HG02970 (cell line): ENCODE data around the gene PRSS56.

Source experiments
- ATAC-seq: cut with Tn5 transposase; IDR thresholded peaks from one replicate; pipeline ENCODE4 v1.9.1; 2021; ENCODE audit warnings: mild to moderate bottlenecking, moderate library complexity, moderate number of reproducible peaks; ENCODE audit not compliant: unreplicated experiment, low FRiP score

PRSS56 gene

GRCh38 chr2:232498452-232498851 is 21.7 kb upstream of the PRSS56 start:
- no peak for ATAC-seq

DNA sequence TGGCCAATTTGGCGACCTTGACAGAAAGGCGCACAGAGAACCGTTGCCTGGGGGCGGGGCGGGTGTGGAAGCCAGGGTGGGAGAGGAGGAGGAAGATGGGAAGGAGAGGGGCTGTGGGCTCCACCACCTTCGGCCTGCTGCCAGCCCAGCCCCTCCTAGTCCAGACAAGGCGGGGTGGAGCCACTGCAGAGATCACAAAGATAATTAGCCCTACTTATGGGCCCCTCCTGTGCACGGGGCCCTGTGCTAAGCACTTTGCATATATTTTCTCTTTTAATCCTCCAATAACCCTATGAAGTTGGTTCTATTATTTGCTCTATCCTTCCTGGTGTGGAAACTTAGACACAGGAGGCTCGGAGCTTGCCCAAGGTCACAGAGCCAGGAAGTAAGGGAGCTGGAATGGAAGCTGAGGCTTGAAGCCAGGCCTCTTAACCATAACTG is 18.8 kb upstream of the PRSS56 start:
- ATAC-seq = no peak

- ATAC-seq = no peak
Observed at GRCh38 chr2:232501794-232502390, 18.3 kb upstream of the PRSS56 start.

DNA sequence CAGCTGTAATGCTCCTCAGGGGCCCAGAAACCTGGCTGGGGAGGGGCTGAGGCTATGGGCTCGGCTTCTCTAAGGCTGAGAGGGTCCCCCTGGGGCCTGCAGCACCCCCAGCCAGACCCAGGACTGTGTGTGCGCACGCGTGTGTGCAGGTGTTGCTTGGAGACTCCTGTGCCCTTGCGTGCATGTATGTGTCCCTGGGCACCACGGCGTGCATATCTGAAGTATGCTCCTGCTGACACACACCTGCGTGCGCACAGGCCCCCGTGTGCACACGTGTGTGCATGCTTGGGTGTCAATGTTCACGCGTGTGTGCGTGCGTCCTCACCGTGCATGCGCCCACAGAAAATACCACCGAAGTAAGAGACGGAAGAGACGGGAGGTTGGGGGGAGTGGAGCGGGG is 17.7 kb upstream of the PRSS56 start:
- ATAC-seq = no peak

DNA sequence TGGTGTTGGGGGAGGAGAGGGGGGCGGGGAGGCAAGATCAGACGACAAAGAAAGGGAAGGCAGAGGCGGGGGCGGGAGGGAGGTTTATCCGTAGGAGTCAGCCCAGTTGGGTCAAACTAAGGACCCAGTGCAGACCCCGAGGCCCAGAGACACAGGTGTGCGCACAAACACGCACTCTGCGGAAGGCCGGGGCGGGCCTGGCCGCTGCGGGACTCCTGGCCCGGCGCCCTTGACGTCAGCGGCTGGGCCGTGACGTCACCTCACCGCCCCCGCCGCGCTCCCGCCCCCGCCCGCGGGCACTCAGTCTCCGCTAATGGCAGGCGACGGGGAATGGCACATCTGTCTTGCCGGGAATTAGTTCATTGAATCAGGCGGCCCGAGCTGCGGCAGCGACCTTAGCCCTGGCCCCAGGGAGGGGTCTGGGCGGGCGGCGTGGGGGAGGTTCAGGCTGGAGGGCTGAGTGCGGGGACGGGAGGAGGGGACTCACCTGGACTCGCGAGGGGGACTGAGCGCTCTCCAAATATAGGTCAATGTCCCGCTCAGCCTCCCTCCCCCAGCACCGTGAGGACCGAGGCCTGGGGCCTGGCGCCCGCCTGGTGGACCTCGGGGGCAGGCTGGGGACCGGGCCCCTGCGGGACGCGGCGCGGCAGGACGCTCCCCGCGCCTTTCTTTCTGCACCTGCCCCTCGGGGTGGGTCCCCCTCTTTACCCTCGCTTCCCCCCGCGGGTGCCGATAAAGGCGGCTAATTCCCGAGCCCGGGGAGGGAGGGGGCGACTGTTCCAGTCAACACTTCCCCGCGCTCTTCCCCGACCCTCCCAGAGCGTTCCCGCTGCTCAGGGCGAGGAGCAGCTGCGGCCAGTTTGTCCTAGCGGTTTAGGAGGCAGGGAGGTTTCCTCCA is 17.0 kb upstream of the PRSS56 start:
- no peak for ATAC-seq

GRCh38 chr2:232503809-232504323 is 16.3 kb upstream of the PRSS56 start:
- ATAC-seq = no peak

DNA sequence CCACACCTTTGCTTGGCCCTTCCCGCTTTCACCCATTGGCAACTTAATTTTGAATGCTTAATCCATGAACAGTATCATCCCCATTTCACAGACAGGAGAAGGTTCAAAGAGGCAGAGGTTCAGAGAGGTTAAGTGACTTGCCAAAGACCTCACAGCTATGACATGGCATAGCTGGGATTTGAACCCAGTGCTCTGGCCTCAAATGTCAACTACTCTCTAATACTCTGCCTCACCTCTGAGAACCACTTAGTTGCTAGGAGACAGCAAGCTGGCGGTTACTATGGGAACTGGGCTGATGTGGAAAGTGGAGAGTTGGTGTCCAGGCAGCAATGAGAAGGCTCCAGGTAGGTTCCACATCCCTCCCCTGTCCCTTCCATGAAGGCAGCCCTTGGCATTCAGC is 15.8 kb upstream of the PRSS56 start:
- no peak for ATAC-seq

DNA sequence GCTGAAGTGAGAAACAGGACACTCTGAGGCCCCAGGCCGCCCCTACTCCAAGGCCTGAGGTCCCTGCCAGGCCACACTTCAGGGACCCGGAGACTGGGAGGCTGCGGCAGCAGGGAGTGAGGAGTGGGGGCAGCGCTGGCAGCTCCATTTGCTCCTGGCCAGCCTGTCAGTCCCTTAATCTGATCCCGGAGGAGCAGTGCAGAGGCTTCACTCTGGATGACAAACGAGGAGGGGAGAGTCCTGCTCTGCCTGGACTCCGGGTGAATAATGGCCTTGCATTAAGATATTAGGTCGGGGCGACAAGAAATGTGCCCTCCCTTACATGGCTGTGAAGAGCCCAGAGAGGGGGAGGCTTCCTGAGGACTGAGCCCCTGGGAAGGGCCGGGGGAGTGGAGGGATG is 14.3 kb upstream of the PRSS56 start:
- ATAC-seq = no peak

- ATAC-seq = no peak
Observed at GRCh38 chr2:232506709-232507108, 13.5 kb upstream of the PRSS56 start.

- ATAC-seq = no peak
Observed at GRCh38 chr2:232508251-232508650, 11.9 kb upstream of the PRSS56 start.

GRCh38 chr2:232511336-232511890 is 8.8 kb upstream of the PRSS56 start:
- ATAC-seq = no peak

DNA sequence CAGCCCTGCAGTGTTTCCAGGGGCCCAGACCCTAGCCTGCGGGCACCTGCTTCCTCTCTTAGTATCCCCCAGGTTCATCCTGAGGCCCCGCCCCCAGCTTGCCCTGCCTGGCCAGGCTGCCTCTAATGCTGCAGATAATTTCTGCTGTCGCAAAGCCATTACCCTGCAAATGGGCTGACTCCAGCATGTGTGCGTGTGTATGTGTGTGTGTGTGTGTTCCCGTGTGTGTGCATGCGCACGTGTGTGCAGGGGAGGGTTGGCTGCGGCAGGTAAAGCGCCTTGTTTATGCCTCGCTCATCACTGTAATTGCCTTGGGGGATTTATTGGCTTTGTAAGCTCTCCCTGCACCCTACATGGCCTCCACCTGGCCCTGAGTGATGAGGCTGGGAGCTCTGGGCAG is 7.6 kb upstream of the PRSS56 start:
- ATAC-seq = no peak

DNA sequence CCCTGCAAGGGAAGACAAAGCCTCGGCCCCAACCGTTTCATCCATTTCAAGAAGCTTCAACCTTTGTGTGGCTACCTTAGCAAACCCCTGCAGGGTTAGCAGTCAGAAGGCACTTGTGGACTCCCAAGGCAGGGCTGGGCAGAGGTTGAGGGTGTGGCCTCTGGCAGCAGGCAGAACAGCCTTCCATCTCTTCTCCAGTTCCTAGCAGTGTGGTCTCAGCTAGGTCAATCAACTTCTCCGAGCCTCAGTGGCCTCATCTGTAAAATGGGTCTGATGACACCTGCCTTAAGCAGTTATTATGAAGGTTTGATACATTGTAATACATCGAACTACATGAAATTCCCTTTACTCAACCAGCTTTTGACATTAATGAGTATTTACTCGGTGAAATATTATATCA is 6.8 kb upstream of the PRSS56 start:
- no peak for ATAC-seq

DNA sequence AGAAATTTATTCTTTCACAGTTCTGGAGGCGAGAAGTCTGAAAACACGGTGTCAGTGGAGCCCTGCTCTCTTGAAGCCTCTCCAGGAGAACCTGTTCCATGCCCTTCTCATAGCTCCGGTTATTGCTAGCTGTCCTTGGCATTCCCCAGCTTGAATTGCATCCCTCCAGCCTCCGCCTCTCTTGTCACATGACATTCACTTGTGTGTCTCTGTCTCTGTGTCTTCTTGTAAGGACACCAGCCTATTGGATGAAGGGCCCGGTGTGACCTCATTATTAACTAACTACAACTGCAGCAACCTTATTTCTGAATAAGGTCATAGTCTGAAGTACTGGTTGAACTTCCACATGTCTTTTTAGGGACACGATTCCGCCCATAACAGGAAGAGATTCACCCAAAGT is 4.5 kb upstream of the PRSS56 start:
- ATAC-seq = no peak

DNA sequence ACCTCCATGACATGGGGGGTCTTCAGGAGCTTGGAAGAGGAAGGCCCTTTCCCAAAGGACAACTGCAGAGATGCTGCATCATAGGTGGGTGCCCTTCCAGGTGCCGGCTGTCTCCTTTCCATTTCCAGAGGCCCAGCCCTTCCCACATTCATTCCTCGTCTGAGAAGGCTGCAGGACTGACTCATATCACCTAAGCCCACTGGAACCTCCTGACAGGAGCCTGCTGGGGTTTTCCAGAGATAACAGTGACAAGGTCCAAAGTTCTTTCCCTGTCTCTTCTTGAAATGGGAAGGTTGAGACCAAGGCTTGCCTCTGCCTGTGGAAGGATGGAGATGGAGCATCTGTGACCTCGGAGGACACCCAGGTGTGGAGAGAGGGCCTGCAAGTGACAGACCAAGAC is 3.6 kb upstream of the PRSS56 start:
- no peak for ATAC-seq

DNA sequence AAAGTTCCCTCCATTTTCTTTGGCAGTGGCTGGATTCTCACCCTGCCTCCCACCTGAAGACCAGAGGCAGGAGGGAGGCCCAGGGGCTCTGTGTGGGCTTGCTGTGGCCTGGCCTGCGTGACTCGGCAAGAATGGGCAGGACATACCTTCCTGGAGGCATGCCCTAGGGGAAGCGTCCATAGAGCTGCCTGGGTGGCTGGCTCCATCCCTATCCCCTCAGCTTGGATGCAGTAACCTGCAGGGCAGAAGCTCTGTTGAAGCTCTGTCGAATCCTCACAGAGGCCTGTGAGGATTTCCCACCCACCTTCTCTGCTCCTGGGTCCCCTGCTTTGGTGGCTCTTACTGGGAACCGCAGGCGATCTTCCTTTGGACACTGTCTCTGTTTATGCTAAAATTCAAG is 1.3 kb upstream of the PRSS56 start:
- ATAC-seq = no peak

GRCh38 chr2:232520489-232520888 is 301 bp downstream of the PRSS56 start:
- ATAC-seq = no peak

DNA sequence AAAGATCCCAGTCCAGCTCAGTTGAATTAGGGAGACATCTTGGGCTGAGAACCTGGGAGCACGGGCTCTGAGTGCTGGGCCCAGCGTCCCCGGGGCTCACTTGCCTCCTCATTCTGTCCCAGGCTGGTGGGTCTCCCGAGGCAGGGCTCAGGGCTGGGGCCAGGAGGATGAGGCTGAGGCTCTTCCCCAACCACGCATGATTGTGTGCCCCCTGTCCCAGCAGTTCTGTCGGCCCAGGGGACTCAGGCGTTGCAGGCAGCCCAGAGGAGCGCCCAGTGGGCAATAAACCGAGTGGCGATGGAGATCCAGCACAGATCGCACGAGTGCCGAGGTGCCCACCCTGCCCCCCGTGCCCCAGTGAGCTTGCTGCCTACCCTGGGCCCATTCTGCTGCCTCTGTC is 910 bp downstream of the PRSS56 start:
- no peak for ATAC-seq

DNA sequence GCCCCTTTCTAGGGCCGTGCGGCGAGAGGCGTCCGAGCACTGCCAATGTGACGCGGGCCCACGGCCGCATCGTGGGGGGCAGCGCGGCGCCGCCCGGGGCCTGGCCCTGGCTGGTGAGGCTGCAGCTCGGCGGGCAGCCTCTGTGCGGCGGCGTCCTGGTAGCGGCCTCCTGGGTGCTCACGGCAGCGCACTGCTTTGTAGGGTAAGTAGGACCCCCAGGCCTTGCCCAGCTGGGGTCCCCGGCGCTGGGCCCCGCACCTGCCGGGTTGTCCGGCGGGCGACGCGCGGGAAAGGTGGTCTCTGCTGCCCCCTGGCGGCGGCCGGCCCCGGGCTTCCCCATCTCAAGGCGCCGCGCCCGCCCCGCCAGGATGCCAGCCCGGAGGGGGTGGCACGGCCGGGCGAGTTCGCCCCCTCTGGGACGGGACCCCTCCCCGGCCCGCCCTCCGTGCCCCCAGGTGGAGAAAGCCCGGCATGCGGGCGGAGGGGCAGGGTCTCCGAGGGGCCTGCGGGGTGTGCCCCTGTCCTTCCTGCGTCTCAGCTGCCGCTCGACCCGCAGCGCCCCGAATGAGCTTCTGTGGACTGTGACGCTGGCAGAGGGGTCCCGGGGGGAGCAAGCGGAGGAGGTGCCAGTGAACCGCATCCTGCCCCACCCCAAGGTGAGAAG is 1.9 kb downstream of the PRSS56 start:
- no peak for ATAC-seq

DNA sequence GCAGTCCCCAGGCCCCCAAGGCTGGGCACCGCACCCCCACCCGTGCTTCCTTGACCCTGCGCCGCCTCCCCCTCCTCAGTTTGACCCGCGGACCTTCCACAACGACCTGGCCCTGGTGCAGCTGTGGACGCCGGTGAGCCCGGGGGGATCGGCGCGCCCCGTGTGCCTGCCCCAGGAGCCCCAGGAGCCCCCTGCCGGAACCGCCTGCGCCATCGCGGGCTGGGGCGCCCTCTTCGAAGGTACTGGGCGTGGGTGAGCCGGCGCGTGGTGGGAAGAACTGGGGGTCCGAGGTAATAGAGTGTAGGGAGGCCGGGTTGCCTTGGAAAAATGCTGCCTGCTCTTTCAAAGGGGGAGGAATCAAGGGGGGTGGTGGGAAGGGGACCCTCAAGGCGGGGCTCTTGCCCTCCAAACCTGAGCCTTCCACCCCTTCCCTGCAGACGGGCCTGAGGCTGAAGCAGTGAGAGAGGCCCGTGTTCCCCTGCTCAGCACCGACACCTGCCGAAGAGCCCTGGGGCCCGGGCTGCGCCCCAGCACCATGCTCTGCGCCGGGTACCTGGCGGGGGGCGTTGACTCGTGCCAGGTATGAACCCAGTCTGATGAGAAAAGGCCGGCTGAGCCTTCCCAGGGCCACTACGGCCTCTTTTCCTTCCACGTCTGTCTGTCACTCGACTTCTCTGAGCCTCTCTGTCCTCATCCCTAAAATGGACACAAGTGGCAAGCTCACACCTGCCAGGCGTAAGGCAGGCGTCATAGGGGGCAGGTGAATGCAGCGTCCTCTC is 2.6 kb downstream of the PRSS56 start:
- ATAC-seq = no peak

- ATAC-seq = no peak
Observed at GRCh38 chr2:232523402-232523681, 3.2 kb downstream of the PRSS56 start.
